Fibroblast of lung (primary cell): Measurements from ENCODE around the gene IMMP2L. TPM values are rescaled to one million over a fixed set of nuclear protein-coding genes. Genes with fewer than 3 reads are reported as not detected.
"Not testable (repeated sequence)": the region's sequence is repeated elsewhere in the genome, so short reads cannot be mapped to it uniquely, and the experiment has no call there.

Experiments
- DNase-seq, 2 donors: peaks; one replicate each; pipeline versions ENCODE4 v3.0.0 to v3.0.0-alpha.2; 2010; ENCODE audit warnings: low read depth in 2 of 2
- H2AFZ ChIP-seq: 2 replicates; pipeline ENCODE4 v1.5.1; 2012; ENCODE audit warnings: low read length, control low read depth, inconsistent platforms
- H3K27ac ChIP-seq: 2 replicates; pipeline ENCODE4 v1.5.1; 2011; ENCODE audit warnings: low read length, control low read depth; ENCODE audit not compliant: insufficient read depth
- H3K27me3 ChIP-seq: 2 replicates; pipeline ENCODE4 v1.5.1; 2011; ENCODE audit warnings: mild to moderate bottlenecking, low read length; ENCODE audit not compliant: control insufficient read depth, insufficient read depth
- H3K36me3 ChIP-seq: 2 replicates; pipeline ENCODE4 v1.5.1; 2011; ENCODE audit warnings: low read length; ENCODE audit not compliant: control insufficient read depth, insufficient read depth
- H3K4me1 ChIP-seq: 2 replicates; pipeline ENCODE4 v1.5.1; 2011; ENCODE audit warnings: low read length; ENCODE audit not compliant: control insufficient read depth, insufficient read depth; ENCODE audit errors: extremely low read depth
- H3K4me2 ChIP-seq: 2 replicates; pipeline ENCODE4 v1.5.1; 2011; ENCODE audit warnings: low read length, control low read depth; ENCODE audit not compliant: insufficient read depth; ENCODE audit errors: extremely low read depth
- H3K4me3 ChIP-seq, 4 experiments: fragments of 200-600 bp in 1 of 4; sonication (generic) in 1 of 4; replicated peaks in 1 of 4; 2 replicates each; pipeline ENCODE4 v1.5.1; 2011 to 2016; ENCODE audit warnings: low read length in 4 of 4, low read depth in 3 of 4, mild to moderate bottlenecking in 3 of 4, control low read depth in 2 of 4, inconsistent platforms in 1 of 4, mixed read lengths in 1 of 4; ENCODE audit not compliant: insufficient read depth in 1 of 4; ENCODE audit errors: control extremely low read depth in 1 of 4
- H3K79me2 ChIP-seq: 2 replicates; pipeline ENCODE4 v1.5.1; 2012; ENCODE audit warnings: mild to moderate bottlenecking, low read length, inconsistent platforms; ENCODE audit not compliant: control insufficient read depth, insufficient read depth
- H3K9ac ChIP-seq: 2 replicates; pipeline ENCODE4 v1.5.1; 2011; ENCODE audit warnings: mild to moderate bottlenecking, low read length, control low read depth; ENCODE audit not compliant: insufficient read depth
- H3K9me3 ChIP-seq: 2 replicates; pipeline ENCODE4 v1.5.1; 2012; ENCODE audit warnings: low read depth, low read length; ENCODE audit not compliant: control insufficient read depth, insufficient read depth
- H4K20me1 ChIP-seq: 2 replicates; pipeline ENCODE4 v1.5.1; 2011; ENCODE audit warnings: low read length; ENCODE audit not compliant: control insufficient read depth, insufficient read depth; ENCODE audit errors: extremely low read depth
- CTCF ChIP-seq, 2 donors: IDR thresholded peaks in 1 of 2; conservative IDR thresholded peaks in 1 of 2; 1 replicate in 1 of 2; 2 replicates in 1 of 2; pipeline ENCODE4 v1.5.1; 2011 to 2012; ENCODE audit warnings: low read length in 2 of 2, control low read depth in 1 of 2, inconsistent platforms in 1 of 2, low read depth in 1 of 2, mild to moderate bottlenecking in 1 of 2
- EZH2 ChIP-seq: IDR thresholded peaks from 2 replicates; pipeline ENCODE4 v1.5.1; 2012; ENCODE audit warnings: low read length, control low read depth, mild to moderate bottlenecking; ENCODE audit errors: missing control alignments
- polyA plus RNA-seq, 2 donors: library from polyadenylated mRNA; depleted of rRNA in 1 of 2; stranded (reverse) in 1 of 2; unstranded in 1 of 2; fragments of >200 nt; gene quantifications; 2 replicates each; pipeline ENCODE4 v1.2.1, GENCODE V29; 2011 to 2012; ENCODE audit warnings: missing spikeins in 1 of 2
- total RNA-seq: library from RNA; depleted of rRNA; stranded (reverse); fragments of >200 nt; gene quantifications from 2 replicates; pipeline ENCODE4 v1.2.1, GENCODE V29; 2014

The IMMP2L gene
- total and polyA plus RNA-seq, 2 donors (not counting 1 experiment from before 2014, with no cell fraction given), result 6.9 to 14.4 TPM

- TF ChIP-seq EZH2, result no peak
- TF ChIP-seq CTCF (conservative IDR thresholded peaks at IDR 0.05 in 1 of 2, IDR thresholded peaks at IDR 0.05 in 1 of 2; ENCODE audit: low read depth in 1 of 2, low read length in 2 of 2), result no peak
- H3K27ac ChIP-seq, result no peak overlapping the region
- H3K27me3 ChIP-seq, result no peaks in the 10 kb centered on the region
- no peaks in the 10 kb centered on the region for H3K79me2 ChIP-seq
- H4K20me1 ChIP-seq, result no peaks in the 10 kb centered on the region
- no peaks in the 10 kb centered on the region for H3K9me3 ChIP-seq
- H3K4me2 ChIP-seq, result peak overlapping the region; percentile 38
- H3K36me3 ChIP-seq, result no peaks in the 10 kb centered on the region
- no peak overlapping the region for H3K4me3 ChIP-seq
- no peak overlapping the region for H3K9ac ChIP-seq
- H2AFZ ChIP-seq, result no peak overlapping the region
- DNase-seq, result peak; percentile 53
- no peaks in the 10 kb centered on the region for H3K4me1 ChIP-seq
Observed at GRCh38 chr7:111274857-111275256, 287.4 kb downstream of the IMMP2L start.

GRCh38 chr7:111272092-111272491 is 290.2 kb downstream of the IMMP2L start:
- no peak overlapping the region for H2AFZ ChIP-seq
- H3K27ac ChIP-seq, result no peak overlapping the region
- no peaks in the 10 kb centered on the region for H3K79me2 ChIP-seq
- H3K27me3 ChIP-seq, result no peaks in the 10 kb centered on the region
- no peaks in the 10 kb centered on the region for H3K9me3 ChIP-seq
- no peak for DNase-seq
- H3K4me3 ChIP-seq, result no peak overlapping the region
- no peaks in the 10 kb centered on the region for H3K4me1 ChIP-seq
- no peaks in the 10 kb centered on the region for H4K20me1 ChIP-seq
- H3K9ac ChIP-seq, result no peak overlapping the region
- no peak overlapping the region for H3K4me2 ChIP-seq
- TF ChIP-seq EZH2, result no peak
- TF ChIP-seq CTCF (conservative IDR thresholded peaks at IDR 0.05 in 1 of 2, IDR thresholded peaks at IDR 0.05 in 1 of 2; ENCODE audit: low read depth in 1 of 2, low read length in 2 of 2), result no peak
- H3K36me3 ChIP-seq, result no peaks in the 10 kb centered on the region

- H3K27me3 ChIP-seq, H3K79me2 ChIP-seq, H3K4me1 ChIP-seq, H4K20me1 ChIP-seq, H3K4me2 ChIP-seq, H3K9me3 ChIP-seq, DNase-seq, H3K9ac ChIP-seq, H3K27ac ChIP-seq, H3K4me3 ChIP-seq, H2AFZ ChIP-seq, H3K36me3 ChIP-seq: not testable (repeated sequence)
Observed at GRCh38 chr7:111270794-111271193, 291.5 kb downstream of the IMMP2L start.
